ENCODE results near the gene ZNF92. TPM values are rescaled to one million over a fixed set of nuclear protein-coding genes. Genes with fewer than 3 reads are reported as not detected.
"Not testable (repeated sequence)": the region's sequence is repeated elsewhere in the genome, so short reads cannot be mapped to it uniquely, and the experiment has no call there.

Gene ZNF92
- total RNA-seq, 1 donor from 2014 or later = 11.3 TPM

DNA sequence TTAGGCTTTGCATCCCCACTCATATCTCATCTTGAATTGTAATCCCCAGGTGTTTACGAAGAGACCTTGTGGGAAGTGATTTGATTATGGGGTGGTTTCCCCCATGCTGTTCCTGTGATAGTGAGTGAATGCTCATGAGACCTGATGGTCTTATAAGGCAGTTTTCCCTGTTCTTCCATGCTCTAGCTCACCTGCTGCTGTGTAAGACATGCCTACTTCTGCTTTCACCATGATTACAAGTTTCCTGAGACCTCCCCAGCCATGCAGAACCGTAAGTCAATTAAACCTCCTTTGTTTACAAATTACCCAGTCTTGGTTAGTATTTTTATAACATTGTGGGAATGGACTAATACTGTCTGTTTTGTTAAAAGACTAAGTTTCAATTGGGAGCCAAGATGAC, 35.3 kb upstream of the ZNF92 start:
- FAIRE-seq (no peak), DNase-seq (ENCODE audit: low read depth) (no peak)
- no peak overlapping the region for H2AFZ ChIP-seq (ENCODE audit: low read depth, low read length)
- Mint-ChIP-seq H3K9me3 (ENCODE audit: unreplicated experiment) (no peaks in the 10 kb centered on the region), H3K36me3 (ENCODE audit: low read depth, unreplicated experiment) (no peaks in the 10 kb centered on the region), H3K4me3 (ENCODE audit: unreplicated experiment) (no peak overlapping the region), H3K27ac (ENCODE audit: unreplicated experiment) (no peak overlapping the region), H3K4me1 (ENCODE audit: low read depth, unreplicated experiment) (no peaks in the 10 kb centered on the region), H3K27me3 (ENCODE audit: low read depth, unreplicated experiment) (no peaks in the 10 kb centered on the region)
- no peaks in the 10 kb centered on the region for H3K4me1 ChIP-seq (ENCODE audit: insufficient read depth, low read length)
- no peaks in the 10 kb centered on the region for H3K79me2 ChIP-seq (ENCODE audit: insufficient read depth, low read length)
- H3K9ac ChIP-seq (ENCODE audit: low read length) = no peak overlapping the region
- no peaks in the 10 kb centered on the region for H3K9me3 ChIP-seq (ENCODE audit: insufficient read depth, low read depth, low read length)
- H3K27me3 ChIP-seq (ENCODE audit: insufficient read depth, low read length) = no peaks in the 10 kb centered on the region
- no peaks in the 10 kb centered on the region for H4K20me1 ChIP-seq (ENCODE audit: insufficient read depth, low read length)
- no peak overlapping the region for H3K4me3 ChIP-seq (ENCODE audit: insufficient read depth, low read depth, low read length)
- no peak overlapping the region for H3K27ac ChIP-seq (ENCODE audit: low read depth, low read length)
- no peak for TF ChIP-seq EZH2 (IDR thresholded peaks at IDR 0.05; ENCODE audit: insufficient read depth, low read length)
- TF ChIP-seq, protein P1, sequence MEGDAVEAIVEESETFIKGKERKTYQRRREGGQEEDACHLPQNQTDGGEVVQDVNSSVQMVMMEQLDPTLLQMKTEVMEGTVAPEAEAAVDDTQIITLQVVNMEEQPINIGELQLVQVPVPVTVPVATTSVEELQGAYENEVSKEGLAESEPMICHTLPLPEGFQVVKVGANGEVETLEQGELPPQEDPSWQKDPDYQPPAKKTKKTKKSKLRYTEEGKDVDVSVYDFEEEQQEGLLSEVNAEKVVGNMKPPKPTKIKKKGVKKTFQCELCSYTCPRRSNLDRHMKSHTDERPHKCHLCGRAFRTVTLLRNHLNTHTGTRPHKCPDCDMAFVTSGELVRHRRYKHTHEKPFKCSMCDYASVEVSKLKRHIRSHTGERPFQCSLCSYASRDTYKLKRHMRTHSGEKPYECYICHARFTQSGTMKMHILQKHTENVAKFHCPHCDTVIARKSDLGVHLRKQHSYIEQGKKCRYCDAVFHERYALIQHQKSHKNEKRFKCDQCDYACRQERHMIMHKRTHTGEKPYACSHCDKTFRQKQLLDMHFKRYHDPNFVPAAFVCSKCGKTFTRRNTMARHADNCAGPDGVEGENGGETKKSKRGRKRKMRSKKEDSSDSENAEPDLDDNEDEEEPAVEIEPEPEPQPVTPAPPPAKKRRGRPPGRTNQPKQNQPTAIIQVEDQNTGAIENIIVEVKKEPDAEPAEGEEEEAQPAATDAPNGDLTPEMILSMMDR (IDR thresholded peaks at IDR 0.05; ENCODE audit: insufficient read depth, low read depth, low read length) = no peak
- H3K36me3 ChIP-seq (ENCODE audit: insufficient read depth, low read length) = no peaks in the 10 kb centered on the region
- H3K4me2 ChIP-seq (ENCODE audit: low read length) = no peak overlapping the region

DNA sequence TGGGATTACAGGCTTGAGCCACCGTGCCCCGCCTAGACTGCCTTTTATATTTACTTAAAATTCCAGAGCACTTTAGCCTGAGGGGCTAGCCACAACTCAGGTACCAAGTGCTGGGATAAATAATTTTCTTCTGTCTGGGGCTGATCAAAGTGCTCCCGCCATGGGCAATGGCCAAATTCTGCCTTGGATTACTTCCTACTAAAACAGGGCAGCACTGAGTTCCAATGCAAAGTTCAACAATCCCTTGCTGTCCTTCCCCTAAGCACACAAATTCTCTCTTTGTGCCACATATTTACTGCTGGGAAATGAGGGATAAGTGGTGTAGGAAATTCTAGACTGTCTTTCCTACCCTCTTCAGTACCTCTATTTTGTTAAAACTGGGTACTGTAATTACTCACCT, 34.4 kb upstream of the ZNF92 start:
- H3K9ac ChIP-seq (ENCODE audit: low read length) = no peak overlapping the region
- Mint-ChIP-seq H3K27me3 (ENCODE audit: low read depth, unreplicated experiment) (no peaks in the 10 kb centered on the region), H3K36me3 (ENCODE audit: low read depth, unreplicated experiment) (no peaks in the 10 kb centered on the region), H3K4me1 (ENCODE audit: low read depth, unreplicated experiment) (no peaks in the 10 kb centered on the region), H3K9me3 (ENCODE audit: unreplicated experiment) (no peaks in the 10 kb centered on the region), H3K4me3 (ENCODE audit: unreplicated experiment) (no peak overlapping the region), H3K27ac (ENCODE audit: unreplicated experiment) (no peak overlapping the region)
- H3K79me2 ChIP-seq (ENCODE audit: insufficient read depth, low read length) = no peaks in the 10 kb centered on the region
- no peaks in the 10 kb centered on the region for H3K36me3 ChIP-seq (ENCODE audit: insufficient read depth, low read length)
- DNase-seq (ENCODE audit: low read depth) (no peak), FAIRE-seq (no peak)
- H3K9me3 ChIP-seq (ENCODE audit: insufficient read depth, low read depth, low read length) = no peaks in the 10 kb centered on the region
- H3K4me2 ChIP-seq (ENCODE audit: low read length) = no peak overlapping the region
- H3K27ac ChIP-seq (ENCODE audit: low read depth, low read length) = no peak overlapping the region
- TF ChIP-seq EZH2 (IDR thresholded peaks at IDR 0.05; ENCODE audit: insufficient read depth, low read length) = no peak
- TF ChIP-seq, protein P1 (IDR thresholded peaks at IDR 0.05; ENCODE audit: insufficient read depth, low read depth, low read length) = no peak
- H4K20me1 ChIP-seq (ENCODE audit: insufficient read depth, low read length) = no peaks in the 10 kb centered on the region
- no peaks in the 10 kb centered on the region for H3K27me3 ChIP-seq (ENCODE audit: insufficient read depth, low read length)
- no peak overlapping the region for H3K4me3 ChIP-seq (ENCODE audit: insufficient read depth, low read depth, low read length)
- H3K4me1 ChIP-seq (ENCODE audit: insufficient read depth, low read length) = no peaks in the 10 kb centered on the region
- H2AFZ ChIP-seq (ENCODE audit: low read depth, low read length) = no peak overlapping the region

DNA sequence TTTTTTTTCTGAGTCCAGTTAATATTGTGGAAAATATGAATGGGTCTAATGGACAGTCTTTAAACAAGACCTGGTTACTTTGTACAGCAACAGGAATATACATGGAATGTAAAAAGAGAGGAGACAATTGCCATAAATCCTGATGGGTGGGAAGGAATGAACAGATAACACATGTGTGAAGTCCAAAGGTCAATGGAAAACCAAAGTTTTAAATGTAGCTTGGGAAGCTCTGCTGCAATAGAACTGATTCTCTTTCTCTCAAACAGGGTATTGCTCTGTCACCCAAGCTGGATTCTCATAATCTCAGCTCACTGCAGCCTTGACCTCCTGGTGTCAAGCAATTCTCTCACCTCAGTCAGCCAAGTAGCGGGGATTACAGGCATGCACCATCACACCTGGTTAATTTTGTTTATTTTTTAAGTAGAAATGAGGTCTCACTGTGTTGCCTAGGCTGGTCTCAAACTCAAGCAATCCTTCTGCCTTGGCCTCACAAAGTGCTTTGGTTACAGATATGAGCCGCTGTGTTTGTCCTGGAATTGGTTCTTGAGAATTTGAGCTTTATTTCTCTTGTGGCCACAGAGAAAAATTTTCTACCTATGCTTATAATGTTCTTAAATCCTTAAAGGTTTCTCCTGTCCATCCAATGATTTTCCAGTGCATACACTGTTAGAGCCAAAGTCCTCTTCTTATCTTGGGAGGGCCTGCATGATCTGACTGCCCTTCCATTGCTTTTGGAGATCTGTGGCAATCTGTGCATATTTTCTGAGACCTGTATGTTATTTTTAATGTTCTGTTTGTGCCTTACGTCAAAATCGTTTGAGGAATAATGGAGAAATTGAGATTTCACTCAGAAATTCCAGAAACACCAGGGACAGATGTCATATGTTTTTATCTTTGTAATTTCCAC, 30.7 kb upstream of the ZNF92 start:
- H3K27ac ChIP-seq (ENCODE audit: low read depth, low read length) = no peak overlapping the region
- H3K4me3 Mint-ChIP-seq (ENCODE audit: unreplicated experiment) = no peak overlapping the region
- FAIRE-seq = no peak

DNA sequence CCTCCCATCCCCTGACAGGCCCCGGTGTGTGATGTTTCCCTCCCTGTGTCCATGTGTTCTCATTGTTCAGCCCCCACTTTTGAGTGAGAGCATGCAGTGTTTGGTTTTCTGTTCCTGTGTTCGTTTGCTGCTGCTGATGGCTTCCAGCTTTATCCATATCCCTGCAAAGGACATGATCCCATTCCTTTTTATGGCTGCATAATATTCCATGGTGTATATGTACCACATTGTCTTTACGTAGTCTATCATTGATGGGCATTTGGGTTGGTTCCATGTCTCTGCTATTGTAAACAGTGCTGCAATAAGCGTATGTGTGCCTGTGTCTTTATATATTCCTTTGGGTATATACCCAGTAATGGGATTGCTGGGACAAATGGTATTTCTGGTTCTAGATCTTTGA, 29.1 kb upstream of the ZNF92 start:
- not testable (repeated sequence) for H3K27me3 ChIP-seq (ENCODE audit: insufficient read depth, low read length); FAIRE-seq; H3K4me3 Mint-ChIP-seq (ENCODE audit: unreplicated experiment)

More for the DNA sequence above, 30.7 kb upstream of the ZNF92 start:
- H3K4me2 ChIP-seq (ENCODE audit: low read length) = no peak overlapping the region
- no peaks in the 10 kb centered on the region for H3K4me1 Mint-ChIP-seq (ENCODE audit: low read depth, unreplicated experiment)
- TF ChIP-seq, protein P1 (IDR thresholded peaks at IDR 0.05; ENCODE audit: insufficient read depth, low read depth, low read length) = no peak
- TF ChIP-seq EZH2 (IDR thresholded peaks at IDR 0.05; ENCODE audit: insufficient read depth, low read length) = no peak
- no peaks in the 10 kb centered on the region for H4K20me1 ChIP-seq (ENCODE audit: insufficient read depth, low read length)
- H3K79me2 ChIP-seq (ENCODE audit: insufficient read depth, low read length) = no peaks in the 10 kb centered on the region
- no peak overlapping the region for H3K4me3 ChIP-seq (ENCODE audit: insufficient read depth, low read depth, low read length)
- no peaks in the 10 kb centered on the region for H3K36me3 ChIP-seq (ENCODE audit: insufficient read depth, low read length)
- no peak for DNase-seq (ENCODE audit: low read depth)
- no peaks in the 10 kb centered on the region for H3K36me3 Mint-ChIP-seq (ENCODE audit: low read depth, unreplicated experiment)
- H3K27me3 Mint-ChIP-seq (ENCODE audit: low read depth, unreplicated experiment) = no peaks in the 10 kb centered on the region
- no peak overlapping the region for H3K27ac Mint-ChIP-seq (ENCODE audit: unreplicated experiment)
- H3K9me3 ChIP-seq (ENCODE audit: insufficient read depth, low read depth, low read length) = no peaks in the 10 kb centered on the region
- peaks cover 3% of the 10 kb centered on the region for H3K9me3 Mint-ChIP-seq (ENCODE audit: unreplicated experiment)
- H3K27me3 ChIP-seq (ENCODE audit: insufficient read depth, low read length) = no peaks in the 10 kb centered on the region
- H3K9ac ChIP-seq (ENCODE audit: low read length) = no peak overlapping the region
- H2AFZ ChIP-seq (ENCODE audit: low read depth, low read length) = no peak overlapping the region
- H3K4me1 ChIP-seq (ENCODE audit: insufficient read depth, low read length) = no peaks in the 10 kb centered on the region

More for the DNA sequence above, 29.1 kb upstream of the ZNF92 start:
- not testable (repeated sequence) for H3K27ac ChIP-seq (ENCODE audit: low read depth, low read length); H4K20me1 ChIP-seq (ENCODE audit: insufficient read depth, low read length); H3K4me1 Mint-ChIP-seq (ENCODE audit: low read depth, unreplicated experiment); DNase-seq (ENCODE audit: low read depth); H3K27me3 Mint-ChIP-seq (ENCODE audit: low read depth, unreplicated experiment); H3K9ac ChIP-seq (ENCODE audit: low read length); H3K36me3 ChIP-seq (ENCODE audit: insufficient read depth, low read length); H3K27ac Mint-ChIP-seq (ENCODE audit: unreplicated experiment); H3K4me1 ChIP-seq (ENCODE audit: insufficient read depth, low read length); H3K36me3 Mint-ChIP-seq (ENCODE audit: low read depth, unreplicated experiment); H3K79me2 ChIP-seq (ENCODE audit: insufficient read depth, low read length); H3K9me3 ChIP-seq (ENCODE audit: insufficient read depth, low read depth, low read length); H3K9me3 Mint-ChIP-seq (ENCODE audit: unreplicated experiment); H3K4me2 ChIP-seq (ENCODE audit: low read length); H3K4me3 ChIP-seq (ENCODE audit: insufficient read depth, low read depth, low read length); H2AFZ ChIP-seq (ENCODE audit: low read depth, low read length)
